A673 (cell line): Measurements from ENCODE around the gene WFDC6. TPM values are rescaled to one million over a fixed set of nuclear protein-coding genes. Genes with fewer than 3 reads are reported as not detected.

Experiments used
- BruUV-seq: library from RNA; stranded (reverse); fragments of 400-500 nt; replicated peaks from 2 replicates; lab custom pipeline; 2021; lab: Mats Ljungman, UMichigan
- CTCF ChIA-PET: fragments of 300-600 bp; sonication (Branson Sonifier 250); formaldehyde crosslinking; loops from one replicate; lab custom pipeline; 2022; ENCODE audit warnings: antibody characterized with exemption; lab: Charles Lee
- POLR2A ChIA-PET: fragments of 300-600 bp; sonication (Branson Sonifier 250); formaldehyde crosslinking; loops from one replicate; lab custom pipeline; 2022; ENCODE audit warnings: antibody characterized with exemption; ENCODE audit not compliant: low non-redundant PET; lab: Charles Lee
- DNase-seq: peaks from one replicate; pipeline ENCODE4 v3.0.0-alpha.2; 2015; ENCODE audit warnings: low spot score
- H3K27ac ChIP-seq: fragments of 200-600 bp; sonication (generic); 2 replicates; pipeline ENCODE4 v1.5.1; 2016; ENCODE audit warnings: mixed run types, low read depth, mild to moderate bottlenecking, mixed read lengths, antibody characterized with exemption, low read length; ENCODE audit not compliant: poor library complexity, severe bottlenecking
- H3K27me3 ChIP-seq: fragments of 200-600 bp; sonication (generic); replicated peaks from 2 replicates; pipeline ENCODE4 v1.6.1; 2017; ENCODE audit warnings: mixed run types, low read depth, mild to moderate bottlenecking, mixed read lengths, antibody characterized with exemption, low read length; ENCODE audit not compliant: insufficient read depth, poor library complexity
- H3K36me3 ChIP-seq: fragments of 200-600 bp; sonication (generic); 2 replicates; pipeline ENCODE4 v1.6.1; 2016; ENCODE audit warnings: mixed run types, mild to moderate bottlenecking, mixed read lengths, antibody characterized with exemption, low read length; ENCODE audit not compliant: insufficient read depth, poor library complexity, severe bottlenecking
- H3K4me1 ChIP-seq: fragments of 200-600 bp; sonication (generic); 2 replicates; pipeline ENCODE4 v1.6.1; 2017; ENCODE audit warnings: mixed run types, mild to moderate bottlenecking, mixed read lengths, antibody characterized with exemption, low read length; ENCODE audit not compliant: insufficient read depth, poor library complexity, severe bottlenecking
- H3K4me3 ChIP-seq: fragments of 200-600 bp; sonication (generic); 2 replicates; pipeline ENCODE4 v1.5.1; 2016; ENCODE audit warnings: low read depth, mixed run types, mild to moderate bottlenecking, mixed read lengths, low read length; ENCODE audit not compliant: poor library complexity, severe bottlenecking
- H3K9me3 ChIP-seq: fragments of 200-600 bp; sonication (generic); 2 replicates; pipeline ENCODE4 v1.6.1; 2016; ENCODE audit warnings: mixed run types, low read depth, mild to moderate bottlenecking, mixed read lengths, antibody characterized with exemption, low read length; ENCODE audit not compliant: poor library complexity, severe bottlenecking
- CTCF ChIP-seq: fragments of 300-800, 200-600 bp; sonication (generic); conservative IDR thresholded peaks from 2 replicates; pipeline ENCODE4 v1.5.1; 2017; ENCODE audit warnings: low read depth, mild to moderate bottlenecking, antibody characterized with exemption, low read length, moderate library complexity, mixed read lengths
- EZH2 ChIP-seq: fragments of 200-600 bp; sonication (generic); IDR thresholded peaks from 2 replicates; pipeline ENCODE4 v1.6.1; 2017; ENCODE audit warnings: borderline replicate concordance, low read depth, mild to moderate bottlenecking, mixed read lengths, antibody characterized with exemption, low read length; ENCODE audit not compliant: poor library complexity, severe bottlenecking
- intact Hi-C: fragments of 100-400 bp; cut with micrococcal nuclease; formaldehyde crosslinking; loops from one replicate; pipeline ENCODE4 v1.10.0; 2022; ENCODE audit not compliant: unreplicated experiment
- total RNA-seq: library from RNA; stranded (reverse); gene quantifications from 2 replicates; pipeline ENCODE4 v1.2.3, GENCODE V29; 2021

Gene WFDC6
- total RNA-seq, 1 experiment from 2014 or later, result not detected

DNA sequence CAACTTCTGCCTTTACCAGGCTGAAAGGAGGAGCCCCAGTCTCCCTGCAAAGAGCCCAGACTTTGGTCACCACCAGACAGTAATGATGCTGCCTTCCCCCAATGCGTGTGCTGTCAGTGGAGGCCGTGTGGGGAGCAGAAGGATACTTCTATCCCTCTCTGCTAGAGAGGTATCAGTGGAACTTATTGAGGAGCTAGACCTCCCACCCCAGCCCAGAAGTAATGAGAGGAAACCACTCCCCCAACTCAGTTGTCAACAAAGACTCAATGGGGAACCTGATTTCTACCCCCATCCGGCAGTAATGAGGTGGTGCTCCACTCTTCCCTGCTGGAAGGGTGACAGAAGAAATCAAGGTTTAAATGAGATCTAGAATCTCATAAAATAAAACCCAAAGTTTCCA is 44.2 kb upstream of the WFDC6 start:
- Histone ChIP-seq H3K4me3 (no peak overlapping the region), H3K9me3 (no peaks in the 10 kb centered on the region), H3K27me3 (peaks cover 22% of the 10 kb centered on the region), H3K27ac (no peak overlapping the region), H3K4me1 (no peaks in the 10 kb centered on the region), H3K36me3 (no peaks in the 10 kb centered on the region)
- ChIA-PET CTCF (no interaction called here), POLR2A (no interaction called here)
- intact Hi-C loops, result no loop called here
- TF ChIP-seq CTCF, result no peak
- no peak for TF ChIP-seq EZH2
- no peak for DNase-seq
- no TSS peak for BruUV-seq

GRCh38 chr20:45581702-45582101 is 42.4 kb upstream of the WFDC6 start:
- Histone ChIP-seq H3K27me3 (peaks cover 22% of the 10 kb centered on the region), H3K4me1 (no peaks in the 10 kb centered on the region), H3K27ac (no peak overlapping the region), H3K36me3 (no peaks in the 10 kb centered on the region), H3K4me3 (no peak overlapping the region), H3K9me3 (no peaks in the 10 kb centered on the region)
- no TSS peak for BruUV-seq
- CTCF ChIA-PET, result no interaction called here
- no peak for DNase-seq
- intact Hi-C loops, result no loop called here
- no peak for TF ChIP-seq CTCF
- no peak for TF ChIP-seq EZH2
- POLR2A ChIA-PET, result no interaction called here

- ChIA-PET CTCF (no interaction called here), POLR2A (no interaction called here)
- no TSS peak for BruUV-seq
- Histone ChIP-seq H3K4me1 (no peaks in the 10 kb centered on the region), H3K4me3 (no peak within 1 kb of the TSS), H3K27me3 (peaks cover 22% of the 10 kb centered on the region), H3K9me3 (no peaks in the 10 kb centered on the region), H3K27ac (no peak within 1 kb of the TSS), H3K36me3 (no peaks in the 10 kb centered on the region)
- intact Hi-C loops, result no loop called here
- TF ChIP-seq CTCF, result no peak
- TF ChIP-seq EZH2, result no peak
- no peak for DNase-seq
Measured at GRCh38 chr20:45579184-45579583, 39.9 kb upstream of the WFDC6 start, which contains the start of gene WFDC8. TSS of gene WFDC8 (minus strand) at chr20:45579284. CDS start at chr20:45579247, 37 bp downstream.
